NOMO-1 treated with DMSO at 0.1 percent for 48 hours (cell line): ENCODE data around the gene ABHD3.
A peak's percentile ranks its signal among the peaks of the same experiment; 100 is the strongest.
"Not testable (repeated sequence)": the region's sequence is repeated elsewhere in the genome, so short reads cannot be mapped to it uniquely, and the experiment has no call there.

Experiments
- DNase-seq: peaks from one replicate; lab custom pipeline; 2025; ENCODE audit not compliant: unreplicated experiment; lab: John Stamatoyannopoulos, UW

ABHD3 gene

DNA sequence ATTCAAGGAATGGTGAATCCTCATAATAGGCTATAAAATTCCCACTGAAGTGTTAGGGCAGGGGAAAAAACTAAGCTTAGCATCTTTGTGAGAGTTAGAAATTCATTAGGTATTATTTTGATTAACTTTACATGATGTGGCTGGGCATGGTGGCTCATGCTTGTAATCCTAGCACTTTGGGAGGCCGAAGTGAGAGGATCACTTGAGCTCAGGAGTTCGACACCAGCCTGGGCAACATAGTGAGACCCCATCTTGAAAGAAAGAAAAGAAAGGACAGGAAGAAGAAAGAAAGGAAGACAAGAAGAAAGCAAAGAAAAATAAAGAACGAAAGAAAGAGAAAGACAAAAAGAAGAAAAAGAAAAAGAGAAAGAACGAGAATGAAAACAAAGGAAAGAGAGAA, 52.5 kb downstream of the ABHD3 start:
- DNase-seq: no peak

GRCh38 chr18:21650311-21650710, 54.3 kb downstream of the ABHD3 start:
- no peak for DNase-seq

- DNase-seq: not testable (repeated sequence)
Measured at GRCh38 chr18:21640375-21640774, 64.2 kb downstream of the ABHD3 start.

DNA sequence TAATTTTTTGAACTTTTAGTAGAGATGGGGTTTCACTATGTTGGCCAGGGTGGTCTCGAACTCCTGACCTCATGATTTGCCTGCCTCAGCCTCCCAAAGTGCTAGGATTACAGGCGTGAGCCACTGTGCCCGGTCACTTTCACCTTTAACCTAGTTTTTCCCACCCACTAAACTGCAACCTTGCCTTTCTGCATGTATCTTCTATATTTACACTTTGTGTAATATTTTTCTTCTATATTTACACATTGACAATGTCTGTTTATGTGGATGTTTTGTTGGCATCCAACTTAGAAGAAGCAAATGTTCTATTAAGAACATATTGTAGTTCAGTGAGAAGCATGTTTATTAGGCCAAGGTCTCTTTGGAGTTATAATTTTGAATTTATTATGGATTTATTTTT, 65.8 kb downstream of the ABHD3 start:
- no peak for DNase-seq

DNA sequence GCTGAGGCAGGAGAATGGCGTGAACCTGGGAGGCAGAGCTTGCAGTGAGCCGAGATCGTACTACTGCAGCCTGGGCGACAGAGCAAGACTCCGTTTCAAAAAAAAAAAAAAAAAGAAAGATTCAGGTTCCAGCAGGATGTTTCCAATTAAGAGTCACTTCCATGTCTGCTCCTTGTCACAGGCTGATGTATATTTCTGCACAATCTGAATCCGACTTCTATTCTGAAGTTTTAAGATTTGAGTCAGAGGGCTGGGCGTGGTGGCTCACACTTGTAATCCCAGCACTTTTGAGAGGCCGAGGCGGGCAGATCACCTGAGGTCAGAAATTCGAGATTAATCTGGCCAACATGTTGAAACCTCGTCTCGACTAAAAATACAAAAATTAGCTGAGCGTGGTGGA, 67.8 kb downstream of the ABHD3 start:
- DNase-seq: no peak

- no peak for DNase-seq
Measured at GRCh38 chr18:21634588-21635199, 69.9 kb downstream of the ABHD3 start.

DNA sequence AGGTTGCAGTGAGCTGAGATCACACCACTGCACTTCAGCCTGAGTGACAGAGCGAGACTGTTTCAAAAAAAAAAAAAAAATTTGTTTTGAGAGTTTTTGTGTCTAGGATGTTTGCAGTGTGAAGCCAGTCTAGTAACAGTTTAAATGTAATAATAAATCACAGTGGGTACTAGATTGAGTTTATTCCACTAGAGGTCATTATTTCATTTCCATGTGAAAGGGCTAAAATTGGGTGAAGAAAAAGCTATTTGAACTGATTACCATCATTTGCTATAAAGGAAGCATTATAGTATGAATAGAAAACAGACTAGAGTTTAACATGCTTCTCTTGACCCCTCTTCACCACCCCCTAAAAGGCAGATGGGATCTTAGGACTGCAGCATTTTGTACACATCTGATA, 72.2 kb downstream of the ABHD3 start:
- no peak for DNase-seq

- no peak for DNase-seq
Measured at GRCh38 chr18:21629089-21629832, 75.3 kb downstream of the ABHD3 start.

DNA sequence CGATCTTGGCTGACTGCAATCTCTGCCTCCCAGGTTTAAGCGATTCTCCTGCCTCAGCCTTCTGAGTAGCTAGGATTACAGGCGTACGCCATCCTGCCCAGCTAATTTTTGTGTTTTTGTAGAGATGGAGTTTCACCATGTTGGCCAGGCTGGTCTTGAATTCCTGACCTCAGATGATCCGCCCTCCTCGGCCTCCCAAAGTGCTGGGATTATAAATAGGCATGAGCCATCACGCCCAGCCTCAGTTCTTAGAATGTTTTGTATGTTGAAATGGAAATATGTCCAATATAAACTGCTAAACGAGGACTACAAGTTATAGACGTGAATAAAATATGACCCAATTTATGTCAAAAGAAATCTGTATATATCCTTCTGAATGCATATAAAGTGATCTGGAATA, 82.9 kb downstream of the ABHD3 start:
- DNase-seq: not testable (repeated sequence)

- peak; percentile 76 for DNase-seq
Measured at GRCh38 chr18:21612125-21613039, 92.2 kb downstream of the ABHD3 start, which contains the start of gene SNRPD1. Gene SNRPD1, plus strand, starts transcription at chr18:21612314. Its CDS starts 116 bp downstream, at chr18:21612430.

DNA sequence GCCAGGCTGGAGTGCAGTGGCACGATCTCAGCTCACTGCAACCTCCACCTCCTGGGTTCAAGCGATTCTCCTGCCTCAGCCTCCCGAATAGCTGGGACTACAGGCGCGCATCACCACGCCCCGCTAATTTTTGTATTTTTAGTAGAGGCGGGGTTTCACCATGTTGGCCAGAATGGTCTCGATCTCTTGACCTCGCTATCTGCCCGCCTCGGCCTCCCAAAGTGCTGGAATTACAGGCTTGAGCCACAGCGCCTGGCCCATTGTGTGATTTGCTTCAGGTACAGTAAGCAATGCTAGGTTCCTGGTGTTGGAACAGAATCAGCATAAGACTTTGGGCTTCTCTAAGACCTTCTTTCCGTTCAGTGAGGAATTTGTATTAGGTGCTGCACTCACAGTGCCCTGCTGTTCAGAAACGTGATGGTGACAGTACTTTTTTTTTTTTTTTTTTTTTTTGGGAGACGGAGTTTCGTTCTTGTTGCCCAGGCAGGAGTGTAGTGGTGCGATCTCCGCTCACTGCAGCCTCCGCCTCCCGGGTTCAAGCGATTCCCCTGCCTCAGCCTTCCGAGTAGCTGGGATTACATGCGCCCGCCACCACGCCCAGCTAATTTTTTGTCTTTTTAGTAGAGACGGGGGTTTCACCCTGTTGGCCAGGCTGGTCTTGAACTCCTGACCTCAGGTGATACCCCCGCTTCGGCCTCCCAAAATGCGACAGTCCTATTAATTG, 93.0 kb downstream of the ABHD3 start:
- DNase-seq: not testable (repeated sequence)

GRCh38 chr18:21605213-21605612, 99.4 kb downstream of the ABHD3 start:
- no peak for DNase-seq

DNA sequence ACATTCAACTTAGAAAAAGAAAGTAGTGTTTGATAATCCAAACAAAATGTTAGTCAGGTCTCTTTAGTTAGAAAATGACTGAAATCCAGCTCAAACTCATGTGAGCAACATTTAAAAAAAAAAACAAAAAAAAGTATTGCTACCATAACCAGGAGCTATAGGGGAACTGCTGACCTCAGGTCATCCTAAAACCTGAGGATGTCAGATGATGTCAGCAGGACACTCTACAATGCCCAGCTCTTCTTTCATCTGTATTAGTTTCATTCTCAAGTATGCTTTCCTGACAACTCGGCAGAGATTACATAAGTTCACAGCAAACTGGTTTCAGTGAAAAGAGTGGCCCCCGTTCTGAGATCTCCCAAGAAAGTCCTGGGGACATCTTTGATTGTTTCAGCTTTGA, 99.9 kb downstream of the ABHD3 start:
- no peak for DNase-seq

DNA sequence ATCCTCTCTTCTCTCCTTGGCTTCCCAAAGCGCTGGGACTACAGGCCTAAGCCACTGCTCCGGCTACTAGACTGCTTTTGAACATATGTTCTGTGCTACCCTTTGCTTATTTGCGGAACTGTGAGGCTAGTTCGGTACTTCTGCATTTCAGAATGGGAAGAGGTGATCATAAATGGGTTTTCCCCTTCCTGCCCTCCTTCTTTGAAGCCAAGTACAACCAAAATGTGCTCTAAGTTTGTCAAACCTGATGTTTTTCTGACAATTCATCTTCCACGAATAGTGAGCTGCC, 102.3 kb downstream of the ABHD3 start:
- DNase-seq: peak; percentile 74
